Trophoblast cell (in vitro differentiated cells and primary cell): ENCODE measurements around the gene TSC2.

Experiments
- DNase-seq, 2 donors: peaks; one replicate each; pipeline ENCODE4 v3.0.0-alpha.2; 2016
- H2AFZ ChIP-seq: 2 replicates; pipeline ENCODE4 v1.6.1; 2013; ENCODE audit warnings: low read length, moderate library complexity, mild to moderate bottlenecking; ENCODE audit not compliant: insufficient read depth, poor library complexity
- H2AK5ac ChIP-seq: 2 replicates; pipeline ENCODE4 v1.6.1; 2013; ENCODE audit warnings: mild to moderate bottlenecking, low read length
- H2BK120ac ChIP-seq: 2 replicates; pipeline ENCODE4 v1.6.1; 2013; ENCODE audit warnings: low read length, mild to moderate bottlenecking, moderate library complexity; ENCODE audit not compliant: insufficient read depth, poor library complexity
- H2BK12ac ChIP-seq: 2 replicates; pipeline ENCODE4 v1.6.1; 2013; ENCODE audit warnings: mild to moderate bottlenecking, low read length, moderate library complexity
- H2BK5ac ChIP-seq: 2 replicates; pipeline ENCODE4 v1.6.1; 2013; ENCODE audit warnings: low read length, low read depth, moderate library complexity, mild to moderate bottlenecking; ENCODE audit not compliant: poor library complexity
- H3K14ac ChIP-seq: 2 replicates; pipeline ENCODE4 v1.6.1; 2013; ENCODE audit warnings: mild to moderate bottlenecking, low read length
- H3K18ac ChIP-seq: 2 replicates; pipeline ENCODE4 v1.6.1; 2013; ENCODE audit warnings: mild to moderate bottlenecking, low read length
- H3K23ac ChIP-seq: 2 replicates; pipeline ENCODE4 v1.6.1; 2013; ENCODE audit warnings: low read length
- H3K27ac ChIP-seq: 2 replicates; pipeline ENCODE4 v1.5.1; 2013; ENCODE audit warnings: low read depth, mild to moderate bottlenecking, inconsistent platforms, low read length, moderate library complexity
- H3K27me3 ChIP-seq: 2 replicates; pipeline ENCODE4 v1.6.1; 2013; ENCODE audit warnings: inconsistent platforms, mild to moderate bottlenecking, low read length, moderate library complexity; ENCODE audit not compliant: insufficient read depth
- H3K36me3 ChIP-seq, 2 experiments: 1 replicate in 1 of 2; 2 replicates in 1 of 2; pipeline ENCODE4 v1.6.1; 2013; ENCODE audit warnings: low read length in 2 of 2, mild to moderate bottlenecking in 2 of 2, moderate library complexity in 1 of 2; ENCODE audit not compliant: insufficient read depth in 2 of 2, control insufficient read depth in 1 of 2
- H3K4ac ChIP-seq: 2 replicates; pipeline ENCODE4 v1.6.1; 2013; ENCODE audit warnings: low read depth, mild to moderate bottlenecking, low read length, moderate library complexity
- H3K4me1 ChIP-seq, 2 experiments: 1 replicate in 1 of 2; 2 replicates in 1 of 2; pipeline ENCODE4 v1.6.1; 2013; ENCODE audit warnings: low read length in 2 of 2, mild to moderate bottlenecking in 2 of 2, moderate library complexity in 1 of 2; ENCODE audit not compliant: insufficient read depth in 2 of 2, control insufficient read depth in 1 of 2
- H3K4me2 ChIP-seq: 2 replicates; pipeline ENCODE4 v1.6.1; 2013; ENCODE audit warnings: inconsistent platforms, mild to moderate bottlenecking, low read length, moderate library complexity
- H3K4me3 ChIP-seq: 2 replicates; pipeline ENCODE4 v1.5.1; 2013; ENCODE audit warnings: mild to moderate bottlenecking, low read depth, low read length, inconsistent platforms
- H3K79me1 ChIP-seq: one replicate; pipeline ENCODE4 v1.6.1; 2013; ENCODE audit warnings: low read length
- H3K79me2 ChIP-seq: 2 replicates; pipeline ENCODE4 v1.6.1; 2013; ENCODE audit warnings: low read length, mild to moderate bottlenecking; ENCODE audit not compliant: control insufficient read depth, insufficient read depth, poor library complexity
- H3K9ac ChIP-seq: 2 replicates; pipeline ENCODE4 v1.6.1; 2013; ENCODE audit warnings: mild to moderate bottlenecking, low read length
- H3K9me3 ChIP-seq: 2 replicates; pipeline ENCODE4 v1.6.1; 2013; ENCODE audit warnings: low read depth, mild to moderate bottlenecking, control low read depth, inconsistent platforms, low read length; ENCODE audit not compliant: insufficient read depth
- H4K12ac ChIP-seq: 2 replicates; pipeline ENCODE4 v1.6.1; 2013; ENCODE audit warnings: low read depth, mild to moderate bottlenecking, low read length, moderate library complexity
- H4K8ac ChIP-seq: 2 replicates; pipeline ENCODE4 v1.6.1; 2013; ENCODE audit warnings: low read depth, mild to moderate bottlenecking, low read length, moderate library complexity
- H4K91ac ChIP-seq: one replicate; pipeline ENCODE4 v1.6.1; 2013; ENCODE audit warnings: low read depth, mild to moderate bottlenecking, low read length, moderate library complexity
- WGBS: extraction: QIAGEN DNeasy Blood & Tissue Kit; methylation state at CpG from one replicate; pipeline ENCODE4 v1.1.7; 2013; ENCODE audit warnings: missing lambda C conversion rate; ENCODE audit not compliant: insufficient read length, insufficient coverage; ENCODE audit errors: extremely low coverage; 5-methylcytosine and 5-hydroxymethylcytosine counted together

TSC2 gene

GRCh38 chr16:2053211-2053610, 5.4 kb downstream of the TSC2 start:
- H2BK5ac ChIP-seq: no peak overlapping the region
- H3K27ac ChIP-seq: no peak overlapping the region
- no peak overlapping the region for H4K12ac ChIP-seq
- no peak overlapping the region for H3K18ac ChIP-seq
- no peak overlapping the region for H3K14ac ChIP-seq
- H3K4me1 ChIP-seq: peaks cover 6% of the 10 kb centered on the region in 2 experiments
- no peak overlapping the region for H3K4me2 ChIP-seq
- H4K8ac ChIP-seq: no peak overlapping the region
- H4K91ac ChIP-seq: no peak overlapping the region
- H3K79me2 ChIP-seq: no peaks in the 10 kb centered on the region
- no peak for DNase-seq
- H2BK120ac ChIP-seq: no peak overlapping the region
- peaks cover 4% of the 10 kb centered on the region for H3K9me3 ChIP-seq
- no peaks in the 10 kb centered on the region for H3K27me3 ChIP-seq
- no CpG with 5 or more reads among the region's 21 CpGs for WGBS
- H3K4me3 ChIP-seq: no peak overlapping the region
- H3K4ac ChIP-seq: no peak overlapping the region
- no peak overlapping the region for H3K9ac ChIP-seq
- H2BK12ac ChIP-seq: no peak overlapping the region
- H3K79me1 ChIP-seq: no peaks in the 10 kb centered on the region
- H3K36me3 ChIP-seq: peaks cover 55 to 62% of the 10 kb centered on the region in 2 experiments
- H2AFZ ChIP-seq: no peak overlapping the region
- no peak overlapping the region for H2AK5ac ChIP-seq
- no peak overlapping the region for H3K23ac ChIP-seq

DNA sequence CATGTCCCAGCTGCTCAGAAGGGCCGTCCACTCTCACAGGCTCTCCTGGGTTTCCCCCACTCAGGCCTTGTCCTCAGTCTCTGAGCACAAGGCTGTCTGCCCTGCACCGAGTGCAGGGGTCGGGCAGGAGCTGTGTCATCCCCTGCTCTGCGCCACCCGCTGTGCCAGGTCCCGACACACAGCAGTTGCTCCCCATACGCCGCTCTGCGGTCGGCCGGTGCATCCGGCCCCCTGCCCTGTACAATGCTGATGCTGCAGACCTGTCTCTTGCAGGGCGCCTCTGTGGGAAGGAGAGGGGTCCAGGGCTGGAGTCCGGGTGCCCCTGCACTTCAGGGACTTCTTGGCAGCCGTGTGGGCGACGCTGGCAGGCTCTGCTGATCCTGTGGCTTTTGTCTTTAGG, 6.1 kb downstream of the TSC2 start:
- Histone ChIP-seq H4K91ac (no peak overlapping the region), H3K14ac (no peak overlapping the region), H3K4me3 (no peak overlapping the region), H3K27me3 (no peaks in the 10 kb centered on the region), H3K36me3 (peaks cover 61 to 68% of the 10 kb centered on the region in 2 experiments), H2BK12ac (no peak overlapping the region), H3K27ac (no peak overlapping the region), H4K12ac (no peak overlapping the region), H3K79me1 (no peaks in the 10 kb centered on the region), H3K4me2 (no peak overlapping the region), H4K8ac (no peak overlapping the region), H3K9ac (no peak overlapping the region), H3K18ac (no peak overlapping the region), H2BK5ac (no peak overlapping the region), H3K9me3 (peaks cover 6% of the 10 kb centered on the region), H3K4ac (no peak overlapping the region), H2AK5ac (no peak overlapping the region), H2AFZ (no peak overlapping the region), H2BK120ac (no peak overlapping the region), H3K23ac (no peak overlapping the region), H3K4me1 (no peaks in the 10 kb centered on the region), H3K79me2 (no peaks in the 10 kb centered on the region)
- no peak for DNase-seq
- WGBS: no CpG with 5 or more reads among the region's 17 CpGs

DNA sequence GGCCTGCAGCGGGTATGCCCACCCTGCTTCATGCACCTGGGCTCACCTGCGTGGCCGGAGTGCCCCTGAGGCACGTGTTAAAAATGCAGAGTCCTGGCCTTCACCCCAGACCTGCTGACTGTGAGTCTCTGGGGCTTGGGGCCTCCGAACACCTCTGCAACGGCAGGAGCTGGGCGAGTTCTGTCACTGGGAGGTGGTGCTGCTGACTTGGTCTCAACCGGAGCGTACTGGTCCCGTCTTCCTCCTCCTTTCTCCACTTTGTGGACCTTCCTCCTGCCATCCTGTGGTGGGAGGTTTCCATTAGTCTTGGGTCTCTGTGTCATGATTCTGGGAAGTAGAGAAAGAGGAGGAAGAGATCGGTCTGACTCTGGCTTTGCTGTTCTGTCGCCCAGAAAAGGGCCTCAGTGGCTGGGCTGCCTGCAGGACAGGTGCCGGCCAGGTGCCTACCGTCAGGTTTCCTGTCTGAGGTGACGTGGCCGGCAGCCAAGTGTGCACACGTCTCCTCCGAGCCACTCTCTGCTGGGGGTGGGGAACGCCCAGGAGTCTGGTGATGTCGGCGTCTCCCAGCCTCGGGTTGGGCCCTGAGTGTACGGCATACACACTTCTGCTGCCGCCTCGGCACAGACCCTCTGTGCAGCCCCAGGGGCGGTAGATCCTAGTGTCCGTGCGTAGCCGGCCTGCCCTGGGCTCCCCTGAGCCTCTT, 6.9 kb downstream of the TSC2 start:
- Histone ChIP-seq H4K12ac (no peak overlapping the region), H3K4me2 (no peak overlapping the region), H2BK12ac (no peak overlapping the region), H2AK5ac (no peak overlapping the region), H3K18ac (no peak overlapping the region), H4K91ac (no peak overlapping the region), H3K14ac (no peak overlapping the region), H3K36me3 (peaks cover 62 to 68% of the 10 kb centered on the region in 2 experiments), H3K4me3 (no peak overlapping the region), H2BK5ac (no peak overlapping the region), H3K27ac (no peak overlapping the region), H3K4ac (no peak overlapping the region), H3K27me3 (no peaks in the 10 kb centered on the region), H3K9me3 (peaks cover 6% of the 10 kb centered on the region), H3K79me1 (no peaks in the 10 kb centered on the region), H3K4me1 (no peaks in the 10 kb centered on the region), H3K79me2 (no peaks in the 10 kb centered on the region), H2BK120ac (no peak overlapping the region), H2AFZ (no peak overlapping the region), H4K8ac (no peak overlapping the region), H3K23ac (no peak overlapping the region), H3K9ac (no peak overlapping the region)
- no peak for DNase-seq
- WGBS: no CpG with 5 or more reads among the region's 29 CpGs

DNA sequence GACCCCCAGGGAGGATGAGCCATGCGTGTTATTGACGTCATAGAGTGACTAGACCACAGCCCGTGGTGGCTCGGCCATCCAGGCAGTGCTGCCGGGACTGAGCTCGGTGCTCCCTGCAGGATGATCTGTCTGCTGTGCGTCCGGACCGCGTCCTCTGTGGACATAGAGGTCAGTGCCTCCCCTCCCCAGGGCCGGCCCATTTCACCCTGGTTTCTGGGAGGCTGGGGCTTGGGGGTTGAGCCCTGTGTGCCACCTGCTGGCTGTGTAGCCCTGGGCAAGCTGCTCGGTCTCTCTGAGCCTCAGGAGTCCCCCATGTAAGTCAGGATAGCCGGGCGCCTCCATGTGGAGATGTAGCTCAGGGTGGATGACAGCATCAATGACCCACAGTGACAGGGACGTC, 8.3 kb downstream of the TSC2 start:
- H2BK5ac ChIP-seq: no peak overlapping the region
- H2BK120ac ChIP-seq: no peak overlapping the region
- H3K27ac ChIP-seq: no peak overlapping the region
- no peaks in the 10 kb centered on the region for H3K4me1 ChIP-seq
- no peak overlapping the region for H3K23ac ChIP-seq
- peaks cover 72 to 76% of the 10 kb centered on the region in 2 experiments for H3K36me3 ChIP-seq
- no peak overlapping the region for H3K4me2 ChIP-seq
- H3K9me3 ChIP-seq: peaks cover 6% of the 10 kb centered on the region
- no peaks in the 10 kb centered on the region for H3K27me3 ChIP-seq
- no peak overlapping the region for H2BK12ac ChIP-seq
- no peak overlapping the region for H3K18ac ChIP-seq
- H3K79me2 ChIP-seq: no peaks in the 10 kb centered on the region
- H2AFZ ChIP-seq: no peak overlapping the region
- H3K9ac ChIP-seq: no peak overlapping the region
- no peak for DNase-seq
- WGBS: no CpG with 5 or more reads among the region's 15 CpGs
- H4K91ac ChIP-seq: no peak overlapping the region
- no peak overlapping the region for H4K12ac ChIP-seq
- H4K8ac ChIP-seq: no peak overlapping the region
- no peak overlapping the region for H3K4me3 ChIP-seq
- H3K79me1 ChIP-seq: no peaks in the 10 kb centered on the region
- no peak overlapping the region for H3K4ac ChIP-seq
- H2AK5ac ChIP-seq: no peak overlapping the region
- no peak overlapping the region for H3K14ac ChIP-seq
